Neural cell (in vitro differentiated cells): ENCODE data around the gene EPHA6. TPM values are rescaled to one million over a fixed set of nuclear protein-coding genes. Genes with fewer than 3 reads are reported as not detected.

Experiments
- H2AFZ ChIP-seq: fragments of 200-600, 300-800 bp; sonication (generic), shearing (Covaris generic); 2 replicates; pipeline ENCODE4 v1.6.0; 2014; ENCODE audit warnings: low read depth, mild to moderate bottlenecking, antibody characterized with exemption, low read length, moderate library complexity
- H3F3A ChIP-seq: fragments of 200-600 bp; shearing (Covaris generic); 2 replicates; pipeline ENCODE4 v1.6.1; 2016; ENCODE audit warnings: mild to moderate bottlenecking, moderate library complexity, mixed read lengths, antibody characterized with exemption, low read length; ENCODE audit not compliant: insufficient read depth, poor library complexity, severe bottlenecking
- H3K27ac ChIP-seq: fragments of 200-600, 300-800 bp; sonication (generic), shearing (Covaris generic); 2 replicates; pipeline ENCODE4 v1.5.1; 2014; ENCODE audit warnings: mild to moderate bottlenecking, low read length, moderate library complexity
- H3K27me3 ChIP-seq: fragments of 300-800, 200-600 bp; sonication (generic), shearing (Covaris generic); 2 replicates; pipeline ENCODE4 v1.6.0; 2014; ENCODE audit warnings: mild to moderate bottlenecking, low read depth, low read length, moderate library complexity; ENCODE audit not compliant: insufficient read depth
- H3K36me3 ChIP-seq: fragments of 300-800, 200-600 bp; sonication (generic), shearing (Covaris generic); 2 replicates; pipeline ENCODE4 v1.5.1; 2014; ENCODE audit warnings: mild to moderate bottlenecking, antibody characterized with exemption, low read length, moderate library complexity; ENCODE audit not compliant: insufficient read depth
- H3K4me2 ChIP-seq: fragments of 300-800, 200-600 bp; sonication (generic), shearing (Covaris generic); 2 replicates; pipeline ENCODE4 v1.6.0; 2014; ENCODE audit warnings: mild to moderate bottlenecking, low read length
- H3K4me3 ChIP-seq: fragments of 300-800, 200-600 bp; sonication (generic), shearing (Covaris generic); 2 replicates; pipeline ENCODE4 v1.5.1; 2014; ENCODE audit warnings: mild to moderate bottlenecking, low read length, moderate library complexity
- H3K79me2 ChIP-seq: fragments of 200-600 bp; shearing (Covaris generic); replicated peaks from 2 replicates; pipeline ENCODE4 v1.6.0; 2014; ENCODE audit warnings: mild to moderate bottlenecking, low read length, moderate library complexity; ENCODE audit not compliant: insufficient read depth
- H3K9ac ChIP-seq: fragments of 300-800, 200-600 bp; sonication (generic), shearing (Covaris generic); 2 replicates; pipeline ENCODE4 v1.6.1; 2016; ENCODE audit warnings: mild to moderate bottlenecking, low read length, mixed read lengths
- H3K9me2 ChIP-seq: fragments of 200-600 bp; shearing (Covaris generic); 2 replicates; pipeline ENCODE4 v1.6.1; 2016; ENCODE audit warnings: mild to moderate bottlenecking, low read length, mixed read lengths; ENCODE audit not compliant: insufficient read depth
- H3K9me3 ChIP-seq: fragments of 200-600, 300-800 bp; sonication (generic), shearing (Covaris generic); 2 replicates; pipeline ENCODE4 v1.6.1; 2016; ENCODE audit warnings: mild to moderate bottlenecking, mixed run types, low read length, moderate library complexity, mixed read lengths
- H4K20me1 ChIP-seq: fragments of 200-600 bp; shearing (Covaris generic); 2 replicates; pipeline ENCODE4 v1.6.1; 2016; ENCODE audit warnings: mild to moderate bottlenecking, mixed run types; ENCODE audit not compliant: insufficient read depth
- EP300 ChIP-seq: fragments of 450-650 bp; conservative IDR thresholded peaks from 2 replicates; pipeline ENCODE4 v1.6.1; 2014; ENCODE audit warnings: antibody characterized with exemption, mild to moderate bottlenecking, moderate library complexity; ENCODE audit not compliant: poor library complexity, severe bottlenecking
- EZH2 ChIP-seq: fragments of 200-600, 300-800 bp; shearing (Covaris generic), sonication (generic); IDR thresholded peaks from 2 replicates; pipeline ENCODE4 v1.6.1; 2014; ENCODE audit warnings: antibody characterized with exemption, low read length, borderline replicate concordance, mild to moderate bottlenecking; ENCODE audit not compliant: insufficient read depth, poor library complexity, severe bottlenecking
- MXI1 ChIP-seq: fragments of 450-650 bp; conservative IDR thresholded peaks from 2 replicates; pipeline ENCODE4 v1.6.1; 2014; ENCODE audit warnings: antibody characterized with exemption, mild to moderate bottlenecking; ENCODE audit not compliant: poor library complexity, severe bottlenecking
- POLR2AphosphoS5 ChIP-seq: IDR thresholded peaks from 2 replicates; pipeline ENCODE4 v1.6.1; 2012
- RAD21 ChIP-seq: fragments of 450-650 bp; conservative IDR thresholded peaks from 2 replicates; pipeline ENCODE4 v1.6.1; 2014; ENCODE audit warnings: antibody characterized with exemption, mild to moderate bottlenecking, moderate library complexity
- SMC3 ChIP-seq: fragments of 450-650 bp; conservative IDR thresholded peaks from 2 replicates; pipeline ENCODE4 v1.6.1; 2014; ENCODE audit warnings: antibody characterized with exemption, mild to moderate bottlenecking, moderate library complexity; ENCODE audit not compliant: poor library complexity
- TAF1 ChIP-seq: IDR thresholded peaks from 2 replicates; pipeline ENCODE4 v1.6.1; 2012; ENCODE audit warnings: low read depth
- polyA plus RNA-seq: library from polyadenylated mRNA; depleted of rRNA; stranded (reverse); fragments of >200 nt; gene quantifications from 2 replicates; pipeline ENCODE4 v1.2.3, GENCODE V29; 2014
- TF ChIP-seq, protein P1 (sequence below): IDR thresholded peaks from 2 replicates; pipeline ENCODE4 v1.6.1; 2012; ENCODE audit warnings: borderline replicate concordance
- TF ChIP-seq, protein P2 (sequence below): fragments of 450-650 bp; IDR thresholded peaks from 2 replicates; pipeline ENCODE4 v1.5.1; 2014; ENCODE audit warnings: antibody characterized with exemption, mild to moderate bottlenecking, moderate library complexity; ENCODE audit not compliant: poor library complexity, severe bottlenecking

EPHA6 gene
- polyA plus RNA-seq, 1 donor from 2014 or later = 0.56 TPM

DNA sequence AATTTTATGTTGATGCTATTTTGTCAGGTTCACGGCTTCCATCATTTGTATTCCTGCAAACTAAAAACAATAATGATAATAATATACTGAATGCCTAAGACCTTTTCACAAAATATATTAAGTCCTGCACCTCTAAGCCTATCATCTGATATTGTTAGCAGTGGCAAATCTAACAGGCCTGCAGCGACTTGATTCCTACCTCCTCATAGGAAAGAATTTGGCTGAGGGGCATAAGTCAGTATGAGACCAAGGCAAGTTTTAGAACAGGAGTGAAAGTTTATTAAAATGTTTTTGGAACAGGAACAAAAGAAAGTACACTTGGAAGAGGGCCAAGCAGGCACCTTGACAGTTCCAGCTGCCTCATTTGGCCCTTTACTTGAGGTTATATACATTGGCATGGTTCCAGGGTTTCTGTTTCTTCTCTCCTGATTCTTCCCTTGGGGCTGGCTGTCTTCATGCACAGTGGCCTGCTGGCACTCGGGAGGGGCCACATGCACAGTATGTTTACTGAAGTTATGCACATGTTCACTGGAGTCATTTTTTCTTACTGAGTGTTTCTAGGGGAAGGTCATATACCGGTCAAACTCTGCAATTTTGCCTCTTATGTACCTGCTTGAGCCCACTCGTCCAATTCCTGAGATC, 418.1 kb downstream of the EPHA6 start:
- Histone ChIP-seq H2AFZ (no peak overlapping the region), H3K9me3 (no peaks in the 10 kb centered on the region), H3K4me3 (no peak overlapping the region), H3K4me2 (no peak overlapping the region), H3K9ac (no peak overlapping the region), H3K27me3 (no peaks in the 10 kb centered on the region), H3F3A (no peaks in the 10 kb centered on the region), H4K20me1 (no peaks in the 10 kb centered on the region), H3K9me2 (no peaks in the 10 kb centered on the region), H3K27ac (no peak overlapping the region), H3K79me2 (no peaks in the 10 kb centered on the region), H3K36me3 (no peaks in the 10 kb centered on the region)
- TF ChIP-seq POLR2AphosphoS5 (no peak), SMC3 (no peak), MXI1 (no peak), RAD21 (no peak), TAF1 (no peak), EZH2 (no peak)
- TF ChIP-seq, protein P1, sequence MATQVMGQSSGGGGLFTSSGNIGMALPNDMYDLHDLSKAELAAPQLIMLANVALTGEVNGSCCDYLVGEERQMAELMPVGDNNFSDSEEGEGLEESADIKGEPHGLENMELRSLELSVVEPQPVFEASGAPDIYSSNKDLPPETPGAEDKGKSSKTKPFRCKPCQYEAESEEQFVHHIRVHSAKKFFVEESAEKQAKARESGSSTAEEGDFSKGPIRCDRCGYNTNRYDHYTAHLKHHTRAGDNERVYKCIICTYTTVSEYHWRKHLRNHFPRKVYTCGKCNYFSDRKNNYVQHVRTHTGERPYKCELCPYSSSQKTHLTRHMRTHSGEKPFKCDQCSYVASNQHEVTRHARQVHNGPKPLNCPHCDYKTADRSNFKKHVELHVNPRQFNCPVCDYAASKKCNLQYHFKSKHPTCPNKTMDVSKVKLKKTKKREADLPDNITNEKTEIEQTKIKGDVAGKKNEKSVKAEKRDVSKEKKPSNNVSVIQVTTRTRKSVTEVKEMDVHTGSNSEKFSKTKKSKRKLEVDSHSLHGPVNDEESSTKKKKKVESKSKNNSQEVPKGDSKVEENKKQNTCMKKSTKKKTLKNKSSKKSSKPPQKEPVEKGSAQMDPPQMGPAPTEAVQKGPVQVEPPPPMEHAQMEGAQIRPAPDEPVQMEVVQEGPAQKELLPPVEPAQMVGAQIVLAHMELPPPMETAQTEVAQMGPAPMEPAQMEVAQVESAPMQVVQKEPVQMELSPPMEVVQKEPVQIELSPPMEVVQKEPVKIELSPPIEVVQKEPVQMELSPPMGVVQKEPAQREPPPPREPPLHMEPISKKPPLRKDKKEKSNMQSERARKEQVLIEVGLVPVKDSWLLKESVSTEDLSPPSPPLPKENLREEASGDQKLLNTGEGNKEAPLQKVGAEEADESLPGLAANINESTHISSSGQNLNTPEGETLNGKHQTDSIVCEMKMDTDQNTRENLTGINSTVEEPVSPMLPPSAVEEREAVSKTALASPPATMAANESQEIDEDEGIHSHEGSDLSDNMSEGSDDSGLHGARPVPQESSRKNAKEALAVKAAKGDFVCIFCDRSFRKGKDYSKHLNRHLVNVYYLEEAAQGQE = no peak
- TF ChIP-seq, protein P2, sequence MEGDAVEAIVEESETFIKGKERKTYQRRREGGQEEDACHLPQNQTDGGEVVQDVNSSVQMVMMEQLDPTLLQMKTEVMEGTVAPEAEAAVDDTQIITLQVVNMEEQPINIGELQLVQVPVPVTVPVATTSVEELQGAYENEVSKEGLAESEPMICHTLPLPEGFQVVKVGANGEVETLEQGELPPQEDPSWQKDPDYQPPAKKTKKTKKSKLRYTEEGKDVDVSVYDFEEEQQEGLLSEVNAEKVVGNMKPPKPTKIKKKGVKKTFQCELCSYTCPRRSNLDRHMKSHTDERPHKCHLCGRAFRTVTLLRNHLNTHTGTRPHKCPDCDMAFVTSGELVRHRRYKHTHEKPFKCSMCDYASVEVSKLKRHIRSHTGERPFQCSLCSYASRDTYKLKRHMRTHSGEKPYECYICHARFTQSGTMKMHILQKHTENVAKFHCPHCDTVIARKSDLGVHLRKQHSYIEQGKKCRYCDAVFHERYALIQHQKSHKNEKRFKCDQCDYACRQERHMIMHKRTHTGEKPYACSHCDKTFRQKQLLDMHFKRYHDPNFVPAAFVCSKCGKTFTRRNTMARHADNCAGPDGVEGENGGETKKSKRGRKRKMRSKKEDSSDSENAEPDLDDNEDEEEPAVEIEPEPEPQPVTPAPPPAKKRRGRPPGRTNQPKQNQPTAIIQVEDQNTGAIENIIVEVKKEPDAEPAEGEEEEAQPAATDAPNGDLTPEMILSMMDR = no peak

DNA sequence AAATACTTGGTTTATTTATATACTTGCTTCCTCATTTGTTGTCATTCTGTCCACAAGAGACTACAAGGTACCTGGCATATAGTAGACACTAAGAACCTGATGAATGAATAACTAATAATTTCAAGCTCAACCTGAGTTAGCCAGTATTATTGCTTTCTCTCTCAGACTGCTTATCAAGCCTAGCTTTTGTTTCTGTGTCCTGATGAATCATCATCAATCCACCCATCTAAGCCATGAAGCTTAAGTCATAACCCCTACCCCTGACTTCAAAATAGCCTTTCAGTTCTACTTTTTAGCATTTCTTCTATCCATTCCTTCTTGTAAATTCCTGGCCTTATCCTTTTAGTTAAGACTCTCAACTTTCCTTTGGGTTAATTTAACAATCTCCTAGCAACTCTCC, 420.8 kb downstream of the EPHA6 start:
- no peaks in the 10 kb centered on the region for H4K20me1 ChIP-seq
- TF ChIP-seq, protein P1 = no peak
- TF ChIP-seq EZH2 (no peak), SMC3 (no peak), EP300 (no peak), POLR2AphosphoS5 (no peak)
- H3K79me2 ChIP-seq = no peaks in the 10 kb centered on the region
- no peaks in the 10 kb centered on the region for H3K36me3 ChIP-seq
- H3K9me2 ChIP-seq = no peaks in the 10 kb centered on the region
- no peak overlapping the region for H3K27ac ChIP-seq
- H3K9ac ChIP-seq = no peak overlapping the region
- no peak overlapping the region for H3K4me3 ChIP-seq
- no peaks in the 10 kb centered on the region for H3K9me3 ChIP-seq
- H2AFZ ChIP-seq = no peak overlapping the region
- H3K27me3 ChIP-seq = no peaks in the 10 kb centered on the region
- no peak overlapping the region for H3K4me2 ChIP-seq
- H3F3A ChIP-seq = no peaks in the 10 kb centered on the region
